Natural killer cell (primary cell): Measurements from ENCODE around the gene ZFYVE1. TPM values are rescaled to one million over a fixed set of nuclear protein-coding genes. Genes with fewer than 3 reads are reported as not detected.
A peak's percentile ranks its signal among the peaks of the same experiment; 100 is the strongest.

ENCODE experiments used
- ATAC-seq, 3 donors: fragments of 150-1000 bp in 2 of 3; fragments of 200-7000 bp in 1 of 3; cut with Tn5 transposase; 1 replicate in 1 of 3; 2 replicates in 2 of 3; pipeline ENCODE4 v1.10.0; 2021; ENCODE audit warnings: mild to moderate bottlenecking in 2 of 3, moderate library complexity in 2 of 3
- DNase-seq, 2 donors: peaks; one replicate each; pipeline versions ENCODE4 v3.0.0 to v3.0.0-alpha.2; 2013 to 2021; ENCODE audit warnings: mixed read lengths in 1 of 2
- H3K27ac ChIP-seq: one replicate; pipeline ENCODE4 v1.5.1; 2013; ENCODE audit warnings: mild to moderate bottlenecking, low read length
- H3K27me3 ChIP-seq: one replicate; pipeline ENCODE4 v1.6.1; 2013; ENCODE audit warnings: low read length; ENCODE audit not compliant: control insufficient read depth, insufficient read depth
- H3K36me3 ChIP-seq: one replicate; pipeline ENCODE4 v1.6.1; 2013; ENCODE audit warnings: low read length; ENCODE audit not compliant: control insufficient read depth, insufficient read depth
- H3K4me1 ChIP-seq: one replicate; pipeline ENCODE4 v1.6.1; 2013; ENCODE audit warnings: low read length; ENCODE audit not compliant: control insufficient read depth, insufficient read depth
- H3K4me3 ChIP-seq: one replicate; pipeline ENCODE4 v1.5.1; 2013; ENCODE audit warnings: low read length
- H3K9me3 ChIP-seq: one replicate; pipeline ENCODE4 v1.6.1; 2013; ENCODE audit warnings: low read length; ENCODE audit not compliant: control insufficient read depth, insufficient read depth
- H3K27ac Mint-ChIP-seq, 2 donors: one replicate each; pipeline ENCODE4 v1.8.0; 2022; ENCODE audit warnings: mild to moderate bottlenecking in 2 of 2, mixed read lengths in 2 of 2, moderate library complexity in 1 of 2
- H3K27me3 Mint-ChIP-seq, 2 donors: one replicate each; pipeline ENCODE4 v1.8.0; 2022; ENCODE audit warnings: low read depth in 2 of 2, mixed read lengths in 2 of 2
- H3K36me3 Mint-ChIP-seq: one replicate; pipeline ENCODE4 v1.8.0; 2022; ENCODE audit warnings: mixed read lengths
- H3K4me1 Mint-ChIP-seq, 2 donors: one replicate each; pipeline ENCODE4 v1.8.0; 2022; ENCODE audit warnings: mixed read lengths in 2 of 2
- H3K4me3 Mint-ChIP-seq: one replicate; pipeline ENCODE4 v1.8.0; 2022; ENCODE audit warnings: mild to moderate bottlenecking, moderate library complexity, mixed read lengths
- H3K9me3 Mint-ChIP-seq, 2 donors: one replicate each; pipeline ENCODE4 v1.8.0; 2022; ENCODE audit warnings: mixed read lengths in 2 of 2
- CTCF ChIP-seq: fragments of 200-600 bp; IDR thresholded peaks from one replicate; pipeline ENCODE4 v1.8.0; 2022; ENCODE audit warnings: antibody characterized with exemption
- WGBS: methylation state at CpG from one replicate; pipeline ENCODE4 v1.1.7; 2013; ENCODE audit warnings: missing lambda C conversion rate; ENCODE audit not compliant: insufficient coverage; 5-methylcytosine and 5-hydroxymethylcytosine counted together
- intact Hi-C: fragments of 100-400 bp; cut with micrococcal nuclease; formaldehyde crosslinking; loops from one replicate; pipeline ENCODE4 v1.14.2; 2022
- total RNA-seq, 4 donors: library from RNA; stranded (reverse); fragments of 120-200 nt in 1 of 4; gene quantifications; one replicate each; pipeline versions ENCODE4 v1.2.3 to v1.2.4, GENCODE V29; 2013 to 2022

The ZFYVE1 gene
- total RNA-seq, 3 donors from 2014 or later (not counting 1 experiment from before 2014, with no cell fraction given): 24.1 to 28.6 (median 25.6) TPM

GRCh38 chr14:73058224-73058921 is 31.5 kb upstream of the ZFYVE1 start, which contains the start of gene RBM25:
Gene RBM25 (plus strand): TSS chr14:73058534. CDS start chr14:73071642, 13,108 bp downstream.
- Histone ChIP-seq H3K9me3 (no peaks in the 10 kb centered on the region), H3K36me3 (no peaks in the 10 kb centered on the region), H3K4me1 (peaks cover 20% of the 10 kb centered on the region), H3K4me3 (peak within 1 kb of the TSS; percentile 99), H3K27ac (peak within 1 kb of the TSS; percentile 96), H3K27me3 (no peaks in the 10 kb centered on the region)
- no peak for TF ChIP-seq CTCF
- H3K36me3 Mint-ChIP-seq: no peaks in the 10 kb centered on the region
- H3K4me1 Mint-ChIP-seq: peaks cover 21 to 24% of the 10 kb centered on the region in 2 donors
- DNase-seq: peak; percentile 91 to 96
- H3K4me3 Mint-ChIP-seq: no peak within 1 kb of the TSS
- WGBS: under 1% methylated on average over 57 of the region's 57 CpGs
- ATAC-seq: peak; percentile 89 to 99 (median 90)
- H3K27ac Mint-ChIP-seq: no peak within 1 kb of the TSS
- H3K9me3 Mint-ChIP-seq: no peaks in the 10 kb centered on the region
- intact Hi-C loops: loop anchor here (1.0 to 2.0 kb wide), 3 partner anchors 31 to 132 kb away; partner anchors contain the start of genes DCAF4, PSEN1 and ZFYVE1
- H3K27me3 Mint-ChIP-seq: no peaks in the 10 kb centered on the region

GRCh38 chr14:73057944-73058223 is 31.0 kb upstream of the ZFYVE1 start:
- intact Hi-C loops: loop anchor here (1.0 to 2.0 kb wide), 3 partner anchors 31 to 131 kb away; partner anchors contain the start of genes DCAF4, PSEN1 and ZFYVE1
- no peak for ATAC-seq
- peak overlapping the region; percentile 99 for H3K4me3 ChIP-seq
- H3K9me3 ChIP-seq: no peaks in the 10 kb centered on the region
- DNase-seq: no peak
- no peaks in the 10 kb centered on the region for H3K9me3 Mint-ChIP-seq
- H3K27me3 ChIP-seq: no peaks in the 10 kb centered on the region
- H3K36me3 ChIP-seq: no peaks in the 10 kb centered on the region
- H3K27me3 Mint-ChIP-seq: no peaks in the 10 kb centered on the region
- WGBS: 6% methylated on average over 7 of the region's 8 CpGs
- peak overlapping the region; percentile 96 for H3K27ac ChIP-seq
- H3K36me3 Mint-ChIP-seq: no peaks in the 10 kb centered on the region
- no peak for TF ChIP-seq CTCF
- H3K27ac Mint-ChIP-seq: no peak overlapping the region
- H3K4me3 Mint-ChIP-seq: no peak overlapping the region
- H3K4me1 ChIP-seq: peaks cover 20% of the 10 kb centered on the region
- H3K4me1 Mint-ChIP-seq: peaks cover 19 to 24% of the 10 kb centered on the region in 2 donors

GRCh38 chr14:73055251-73055650 is 28.3 kb upstream of the ZFYVE1 start:
- Mint-ChIP-seq H3K4me1 (peaks cover 10% of the 10 kb centered on the region in 2 donors), H3K36me3 (no peaks in the 10 kb centered on the region), H3K27ac (peak overlapping the region in 1 of 2 donors; percentile 30), H3K27me3 (no peaks in the 10 kb centered on the region), H3K4me3 (peak overlapping the region; percentile 6), H3K9me3 (no peaks in the 10 kb centered on the region)
- Histone ChIP-seq H3K27ac (no peak overlapping the region), H3K9me3 (no peaks in the 10 kb centered on the region), H3K4me3 (no peak overlapping the region), H3K27me3 (no peaks in the 10 kb centered on the region), H3K4me1 (peaks cover 16% of the 10 kb centered on the region), H3K36me3 (no peaks in the 10 kb centered on the region)
- no peak for TF ChIP-seq CTCF
- intact Hi-C loops: no loop called here
- WGBS: no CpG with 5 or more reads among the region's 1 CpG
- ATAC-seq (no peak), DNase-seq (no peak)

- H3K36me3 ChIP-seq: no peaks in the 10 kb centered on the region
- WGBS: 90% methylated on average over 4 of the region's 4 CpGs
- no peaks in the 10 kb centered on the region for H3K27me3 ChIP-seq
- no peaks in the 10 kb centered on the region for H3K4me1 ChIP-seq
- H3K36me3 Mint-ChIP-seq: no peaks in the 10 kb centered on the region
- no peak overlapping the region for H3K27ac Mint-ChIP-seq
- no peaks in the 10 kb centered on the region for H3K27me3 Mint-ChIP-seq
- no peak overlapping the region for H3K27ac ChIP-seq
- H3K4me3 ChIP-seq: no peak overlapping the region
- H3K4me1 Mint-ChIP-seq: no peaks in the 10 kb centered on the region
- no peaks in the 10 kb centered on the region for H3K9me3 Mint-ChIP-seq
- no peaks in the 10 kb centered on the region for H3K9me3 ChIP-seq
- DNase-seq (no peak), ATAC-seq (no peak)
- no peak overlapping the region for H3K4me3 Mint-ChIP-seq
- no peak for TF ChIP-seq CTCF
- intact Hi-C loops: no loop called here
Measured at GRCh38 chr14:73049428-73049827, 22.5 kb upstream of the ZFYVE1 start.
